IPS-20b (cell line): ENCODE results near the gene GUK1.

Experiments
- H3K27ac ChIP-seq: one replicate; pipeline ENCODE4 v1.5.1; 2013; ENCODE audit warnings: low read length
- H3K27me3 ChIP-seq: 2 replicates; pipeline ENCODE4 v1.6.1; 2013; ENCODE audit warnings: mild to moderate bottlenecking, low read length, inconsistent platforms; ENCODE audit not compliant: insufficient read depth
- H3K36me3 ChIP-seq: 2 replicates; pipeline ENCODE4 v1.6.1; 2013; ENCODE audit warnings: low read depth, mild to moderate bottlenecking, inconsistent platforms, low read length, moderate library complexity; ENCODE audit not compliant: insufficient read depth
- H3K4me1 ChIP-seq: 2 replicates; pipeline ENCODE4 v1.6.1; 2013; ENCODE audit warnings: mild to moderate bottlenecking, control low read depth, inconsistent platforms, low read length, moderate library complexity; ENCODE audit not compliant: insufficient read depth
- H3K4me3 ChIP-seq: 2 replicates; pipeline ENCODE4 v1.5.1; 2013; ENCODE audit warnings: mild to moderate bottlenecking, low read length, inconsistent platforms
- H3K9ac ChIP-seq: 2 replicates; pipeline ENCODE4 v1.6.1; 2013; ENCODE audit warnings: low read depth, mild to moderate bottlenecking, inconsistent platforms, low read length, moderate library complexity
- H3K9me3 ChIP-seq: 2 replicates; pipeline ENCODE4 v1.6.1; 2013; ENCODE audit warnings: mild to moderate bottlenecking, low read depth, low read length, inconsistent platforms; ENCODE audit not compliant: insufficient read depth

Gene GUK1

DNA sequence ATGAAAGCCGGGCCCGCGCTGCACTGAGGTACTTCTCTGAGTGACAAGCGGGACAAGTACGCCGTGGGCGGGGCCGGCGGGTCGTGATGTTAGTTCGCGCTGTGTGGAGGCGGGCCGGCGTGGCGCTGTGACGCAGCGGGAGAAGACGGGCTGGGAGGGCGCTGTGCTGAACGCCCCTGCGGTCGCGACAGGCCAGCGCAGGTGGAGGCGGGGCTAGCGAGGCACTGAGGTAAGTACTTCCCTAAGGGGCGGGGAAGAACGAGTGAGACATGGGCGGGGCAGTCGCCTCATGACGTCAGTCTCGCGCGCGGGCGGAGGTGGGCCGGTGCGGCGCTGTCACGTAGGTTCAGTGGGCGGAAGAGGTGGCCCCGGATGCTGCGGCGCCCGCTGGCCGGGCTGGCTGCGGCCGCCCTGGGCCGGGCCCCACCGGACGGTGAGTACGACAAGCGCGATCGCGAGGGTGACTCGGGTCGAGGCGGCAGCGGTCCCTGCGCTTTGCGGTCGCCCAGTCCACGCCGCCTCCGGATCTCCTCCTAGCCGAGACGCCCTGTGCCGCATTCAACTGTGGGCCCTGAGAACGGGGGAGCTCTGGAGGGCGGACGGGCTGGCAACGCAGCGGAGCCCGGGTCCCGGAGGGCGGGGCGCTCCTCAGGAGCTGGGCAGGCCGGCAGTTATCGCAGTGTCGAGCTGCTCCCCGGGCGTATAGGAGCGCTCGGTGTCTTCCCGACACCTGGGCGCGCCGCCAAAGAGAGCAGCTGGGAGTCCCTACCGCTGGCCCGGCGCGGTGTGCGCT, at the start of gene GUK1:
Gene GUK1, plus strand, starts transcription at position 349 of the 793 bp plus-strand sequence. Its CDS starts 24 bp downstream, at position 373.
- Histone ChIP-seq H3K27me3 (peaks cover 29% of the 10 kb centered on the region), H3K9ac (peak within 1 kb of the TSS; percentile 82; the same call in 1 of the 2 replicates), H3K36me3 (no peaks in the 10 kb centered on the region), H3K27ac (no peak within 1 kb of the TSS), H3K4me3 (peak within 1 kb of the TSS; percentile 87), H3K9me3 (no peaks in the 10 kb centered on the region), H3K4me1 (no peaks in the 10 kb centered on the region; the same call in 1 of the 2 replicates)

DNA sequence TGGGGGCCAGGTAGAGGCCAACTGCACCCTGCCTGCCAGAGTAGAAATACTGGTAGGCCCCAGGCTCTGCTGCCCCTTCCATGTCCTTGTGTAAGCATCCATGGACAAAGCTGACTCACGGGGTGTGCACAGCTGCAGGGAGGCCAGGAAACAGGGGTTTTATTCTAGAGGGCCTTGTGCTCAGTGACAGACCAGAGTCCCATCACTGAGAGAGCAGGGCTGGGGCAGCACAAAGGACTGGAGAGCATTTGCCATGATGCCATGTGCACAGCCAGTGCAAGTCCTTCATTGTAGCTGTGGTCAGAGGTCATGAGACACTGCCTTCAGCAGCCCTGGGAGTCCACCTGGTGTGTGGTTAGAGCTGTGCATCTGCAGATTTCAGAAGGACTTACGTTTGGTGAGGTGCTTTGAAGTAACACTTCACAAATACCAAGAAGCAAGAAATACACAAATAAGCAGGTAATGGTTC, 49.4 kb upstream of the GUK1 start:
- no peaks in the 10 kb centered on the region for H3K27me3 ChIP-seq
- H3K9ac ChIP-seq = no peak overlapping the region
- H3K4me1 ChIP-seq = no peaks in the 10 kb centered on the region; the same call in 1 of the 2 replicates
- no peak overlapping the region for H3K27ac ChIP-seq
- peaks cover 12% of the 10 kb centered on the region for H3K9me3 ChIP-seq
- H3K36me3 ChIP-seq = peaks cover 30% of the 10 kb centered on the region
- H3K4me3 ChIP-seq = no peak overlapping the region

DNA sequence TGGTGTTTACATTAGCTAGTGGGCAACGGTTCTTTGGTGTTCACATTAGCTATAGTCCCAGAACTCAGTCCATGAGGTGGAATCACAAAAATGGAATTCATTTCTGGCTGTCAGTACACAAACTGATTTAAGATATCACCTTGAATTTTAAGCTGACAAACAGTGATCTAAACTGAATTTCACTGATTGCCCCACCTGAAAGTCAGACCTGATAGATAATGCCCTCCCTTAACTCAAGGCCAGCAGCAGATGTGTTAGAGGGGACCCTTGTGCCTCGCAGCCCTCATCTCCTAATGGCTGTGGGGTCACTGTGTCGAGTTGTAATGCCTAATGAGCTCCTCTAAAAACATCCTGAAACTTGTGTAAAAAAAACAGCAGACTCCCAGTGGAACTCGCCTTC, 49.0 kb upstream of the GUK1 start:
- Histone ChIP-seq H3K4me3 (no peak overlapping the region), H3K4me1 (no peaks in the 10 kb centered on the region), H3K27me3 (no peaks in the 10 kb centered on the region), H3K9me3 (peaks cover 12% of the 10 kb centered on the region), H3K27ac (no peak overlapping the region), H3K36me3 (peaks cover 33% of the 10 kb centered on the region), H3K9ac (no peak overlapping the region)

DNA sequence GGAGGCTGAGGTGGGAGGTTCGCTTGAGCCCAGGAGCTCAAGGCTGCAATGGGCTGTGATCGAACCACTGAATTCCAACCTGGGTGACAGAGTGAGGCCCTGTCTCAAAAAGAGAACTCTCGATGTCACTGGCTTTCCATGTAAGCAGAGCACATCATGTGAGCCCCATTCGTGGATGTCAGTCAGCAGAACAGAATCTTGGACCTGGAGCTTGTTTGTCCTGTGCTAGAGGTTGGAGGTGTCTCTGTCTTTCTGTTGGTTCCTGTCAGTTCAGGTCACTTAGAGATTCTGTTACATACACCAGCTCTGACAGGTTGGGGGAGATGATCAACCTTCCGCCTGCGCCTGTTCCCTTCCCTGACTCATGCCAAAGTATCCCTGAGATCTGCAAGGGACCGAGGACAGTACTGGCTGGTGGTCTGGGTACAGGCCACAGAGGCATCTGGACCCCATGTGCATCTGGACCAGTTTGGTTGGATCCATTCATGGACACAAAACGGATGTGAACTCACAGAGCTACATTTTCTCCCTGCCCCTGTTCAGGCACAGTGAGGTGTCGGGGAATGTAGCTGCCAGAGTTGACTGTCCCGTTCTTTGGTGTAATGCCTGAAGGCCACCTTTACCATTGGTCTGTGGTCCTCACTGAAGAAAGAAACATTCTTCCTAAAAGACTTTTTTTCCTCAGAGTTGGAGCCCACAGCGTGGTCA, 47.6 kb upstream of the GUK1 start:
- no peak overlapping the region for H3K27ac ChIP-seq
- H3K36me3 ChIP-seq = peaks cover 44% of the 10 kb centered on the region
- H3K27me3 ChIP-seq = no peaks in the 10 kb centered on the region
- H3K4me3 ChIP-seq = no peak overlapping the region
- H3K4me1 ChIP-seq = no peaks in the 10 kb centered on the region
- peaks cover 12% of the 10 kb centered on the region for H3K9me3 ChIP-seq
- H3K9ac ChIP-seq = no peak overlapping the region

GRCh38 chr1:228093050-228093906, 46.8 kb upstream of the GUK1 start:
- Histone ChIP-seq H3K4me1 (no peaks in the 10 kb centered on the region), H3K4me3 (no peak overlapping the region), H3K9me3 (peaks cover 12% of the 10 kb centered on the region), H3K36me3 (peaks cover 47% of the 10 kb centered on the region), H3K9ac (no peak overlapping the region), H3K27me3 (no peaks in the 10 kb centered on the region), H3K27ac (no peak overlapping the region)

GRCh38 chr1:228094432-228095016, 45.6 kb upstream of the GUK1 start:
- no peak overlapping the region for H3K27ac ChIP-seq
- no peak overlapping the region for H3K9ac ChIP-seq
- H3K4me1 ChIP-seq = no peaks in the 10 kb centered on the region
- H3K9me3 ChIP-seq = peaks cover 12% of the 10 kb centered on the region
- no peaks in the 10 kb centered on the region for H3K27me3 ChIP-seq
- H3K36me3 ChIP-seq = peaks cover 59% of the 10 kb centered on the region
- H3K4me3 ChIP-seq = no peak overlapping the region

GRCh38 chr1:228095161-228095560, 44.9 kb upstream of the GUK1 start:
- H3K36me3 ChIP-seq = peaks cover 64% of the 10 kb centered on the region
- H3K4me3 ChIP-seq = no peak overlapping the region
- no peaks in the 10 kb centered on the region for H3K27me3 ChIP-seq
- H3K9me3 ChIP-seq = peaks cover 12% of the 10 kb centered on the region
- H3K4me1 ChIP-seq = no peaks in the 10 kb centered on the region
- no peak overlapping the region for H3K27ac ChIP-seq
- no peak overlapping the region for H3K9ac ChIP-seq

DNA sequence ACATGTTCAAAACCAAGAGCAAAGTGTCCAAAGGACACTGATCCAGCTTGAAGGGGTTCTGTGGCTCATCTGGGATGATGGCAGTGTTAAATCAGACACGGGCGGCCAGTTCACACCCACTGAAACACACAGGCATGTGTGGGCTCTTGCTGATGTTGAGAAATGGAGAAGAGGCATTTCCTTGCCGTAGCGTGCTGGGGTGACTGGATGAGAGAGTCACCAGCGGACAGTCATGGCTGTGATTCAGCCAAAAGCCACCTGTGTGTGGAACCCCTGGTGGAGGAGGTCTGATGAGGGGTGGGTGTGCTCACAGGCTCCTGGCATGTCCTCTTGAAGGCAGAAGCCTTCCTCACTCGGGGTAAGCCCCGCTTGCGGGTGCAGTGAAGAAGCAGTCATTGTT, 44.1 kb upstream of the GUK1 start:
- Histone ChIP-seq H3K27me3 (no peaks in the 10 kb centered on the region), H3K36me3 (peaks cover 66% of the 10 kb centered on the region), H3K4me3 (no peak overlapping the region)

DNA sequence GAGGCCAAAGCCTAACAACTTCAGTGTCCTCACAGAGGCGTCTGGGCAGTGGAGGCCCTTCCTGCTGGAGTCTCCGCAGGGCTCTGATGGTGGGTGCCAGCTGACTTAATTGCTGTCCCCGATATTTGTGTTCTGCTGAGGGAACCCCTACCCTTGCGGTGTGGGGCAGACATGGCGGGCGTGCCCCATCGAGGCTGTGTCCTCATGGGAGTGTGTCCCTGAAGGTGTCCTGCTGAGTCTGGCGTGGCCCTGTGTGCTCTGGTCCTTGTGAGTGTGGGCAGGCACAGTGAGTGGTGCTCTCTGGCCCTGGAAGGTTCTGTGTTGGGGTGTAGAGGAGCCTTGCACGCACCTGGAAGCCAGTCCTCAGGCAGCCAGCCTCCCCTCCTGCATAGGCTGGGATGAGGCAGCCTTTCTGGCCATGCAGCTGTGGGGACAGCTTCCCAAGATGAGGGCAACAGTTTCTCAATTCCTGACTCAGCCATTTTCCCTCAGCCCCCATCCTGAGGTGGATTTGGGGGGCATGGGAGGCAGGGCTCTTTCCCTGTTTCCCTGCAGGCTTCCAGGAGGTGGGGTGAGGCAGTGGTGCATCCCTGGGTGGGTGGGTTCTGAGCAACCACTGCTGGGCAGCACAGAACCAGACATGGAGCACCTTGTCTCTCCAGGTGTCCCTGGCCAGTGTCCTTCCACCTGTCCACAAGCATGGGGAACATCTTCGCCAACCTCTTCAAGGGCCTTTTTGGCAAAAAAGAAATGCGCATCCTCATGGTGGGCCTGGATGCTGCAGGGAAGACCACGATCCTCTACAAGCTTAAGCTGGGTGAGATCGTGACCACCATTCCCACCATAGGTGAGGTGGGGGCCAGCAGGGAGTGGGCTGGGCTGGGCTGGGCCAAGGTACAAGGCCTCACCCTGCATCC, 43.4 kb upstream of the GUK1 start:
- H3K36me3 ChIP-seq = peaks cover 62% of the 10 kb centered on the region
- no peaks in the 10 kb centered on the region for H3K4me1 ChIP-seq
- no peak overlapping the region for H3K4me3 ChIP-seq
- no peak overlapping the region for H3K9ac ChIP-seq
- peaks cover 12% of the 10 kb centered on the region for H3K9me3 ChIP-seq
- no peaks in the 10 kb centered on the region for H3K27me3 ChIP-seq
- H3K27ac ChIP-seq = no peak overlapping the region

More for the DNA sequence above, 44.1 kb upstream of the GUK1 start:
- no peak overlapping the region for H3K27ac ChIP-seq
- no peak overlapping the region for H3K9ac ChIP-seq
- no peaks in the 10 kb centered on the region for H3K4me1 ChIP-seq
- H3K9me3 ChIP-seq = peaks cover 12% of the 10 kb centered on the region

GRCh38 chr1:228097333-228098081, 42.6 kb upstream of the GUK1 start:
- peaks cover 56% of the 10 kb centered on the region for H3K36me3 ChIP-seq
- H3K4me1 ChIP-seq = no peaks in the 10 kb centered on the region
- H3K27ac ChIP-seq = no peak overlapping the region
- H3K4me3 ChIP-seq = no peak overlapping the region
- no peaks in the 10 kb centered on the region for H3K27me3 ChIP-seq
- H3K9me3 ChIP-seq = peaks cover 12% of the 10 kb centered on the region
- no peak overlapping the region for H3K9ac ChIP-seq
